Stimulated activated CD4-positive, alpha-beta T cell treated with anti-CD3 and anti-CD28 coated beads, Interleukin-4, amount 100 ng/mL, for 1 hour (primary cell): Measurements from ENCODE around the gene VPS18.
A peak's percentile ranks its signal among the peaks of the same experiment; 100 is the strongest.

Source experiments
- DNase-seq: peaks from one replicate; pipeline ENCODE4 v3.0.0-alpha.2; 2020

The VPS18 gene

DNA sequence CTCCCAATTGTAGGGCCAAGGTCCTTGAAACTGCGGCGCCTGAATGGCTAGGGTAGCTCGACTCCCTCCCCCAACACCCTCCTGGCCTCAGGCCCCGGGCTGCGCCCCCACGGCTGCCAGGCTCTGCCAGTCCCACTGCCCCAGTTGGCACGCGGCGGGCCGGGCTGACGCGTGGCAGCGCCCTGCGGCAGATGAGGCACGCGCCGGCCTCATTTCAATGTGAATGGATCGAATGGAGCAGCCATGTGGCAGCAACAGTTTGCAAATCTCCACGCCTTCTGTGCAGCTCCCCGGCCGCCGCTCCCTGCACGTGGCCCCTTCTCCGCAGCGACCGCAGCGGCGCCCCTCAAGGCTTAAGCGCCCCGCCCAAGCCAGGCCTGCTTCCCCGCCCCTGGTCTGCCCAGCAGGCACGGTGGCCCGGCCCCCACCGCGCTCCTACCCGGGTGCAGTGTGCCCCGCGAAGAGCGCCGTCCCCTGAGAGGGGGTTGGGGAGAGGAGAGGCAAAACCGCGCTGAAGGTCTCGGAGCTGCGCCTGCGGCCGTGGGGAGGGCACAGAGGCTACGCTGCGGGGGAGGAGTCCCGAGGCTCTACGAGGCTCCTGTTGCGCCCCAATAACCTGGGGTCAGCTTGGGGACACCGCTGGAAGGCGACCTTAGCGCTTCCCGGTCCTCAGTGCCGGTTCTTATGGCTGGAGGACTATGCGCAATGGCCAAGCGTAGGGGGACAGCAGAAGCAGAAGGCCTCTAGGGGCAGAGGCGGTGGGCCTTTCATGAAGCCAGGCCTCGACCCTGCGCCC is 31.8 kb downstream of the VPS18 start:
- peak; percentile 23 for DNase-seq

GRCh38 chr15:40926659-40927494 is 32.6 kb downstream of the VPS18 start:
- no peak for DNase-seq

DNA sequence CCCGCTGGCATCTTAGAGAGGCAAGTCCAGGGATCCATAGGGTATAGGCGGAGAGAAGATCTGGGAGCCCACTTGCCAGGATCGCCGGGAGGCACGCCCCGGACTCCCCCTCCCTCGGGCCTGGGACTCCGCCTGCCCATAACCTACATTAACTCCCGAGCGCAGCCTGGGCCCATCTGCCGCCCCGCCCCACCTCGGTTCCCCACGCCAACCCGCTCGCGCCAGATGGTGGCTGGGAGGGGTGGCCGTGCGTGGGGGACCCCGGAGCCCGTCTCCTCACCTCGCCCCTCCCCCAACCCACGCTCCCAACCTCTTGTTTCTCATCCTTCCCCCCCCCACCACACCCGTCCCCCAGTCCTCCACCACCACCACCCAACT is 33.2 kb downstream of the VPS18 start:
- no peak for DNase-seq

GRCh38 chr15:40927873-40928806 is 33.9 kb downstream of the VPS18 start:
- no peak for DNase-seq

- DNase-seq: peak; percentile 41
These were observed 34.8 kb downstream of the VPS18 start, which contains the start of gene DLL4 for GRCh38 chr15:40928821-40929659. Gene DLL4 (plus strand): TSS chr15:40929340. CDS start chr15:40929669, 329 bp downstream.

GRCh38 chr15:40929660-40930429 is 35.6 kb downstream of the VPS18 start:
- DNase-seq: no peak

DNA sequence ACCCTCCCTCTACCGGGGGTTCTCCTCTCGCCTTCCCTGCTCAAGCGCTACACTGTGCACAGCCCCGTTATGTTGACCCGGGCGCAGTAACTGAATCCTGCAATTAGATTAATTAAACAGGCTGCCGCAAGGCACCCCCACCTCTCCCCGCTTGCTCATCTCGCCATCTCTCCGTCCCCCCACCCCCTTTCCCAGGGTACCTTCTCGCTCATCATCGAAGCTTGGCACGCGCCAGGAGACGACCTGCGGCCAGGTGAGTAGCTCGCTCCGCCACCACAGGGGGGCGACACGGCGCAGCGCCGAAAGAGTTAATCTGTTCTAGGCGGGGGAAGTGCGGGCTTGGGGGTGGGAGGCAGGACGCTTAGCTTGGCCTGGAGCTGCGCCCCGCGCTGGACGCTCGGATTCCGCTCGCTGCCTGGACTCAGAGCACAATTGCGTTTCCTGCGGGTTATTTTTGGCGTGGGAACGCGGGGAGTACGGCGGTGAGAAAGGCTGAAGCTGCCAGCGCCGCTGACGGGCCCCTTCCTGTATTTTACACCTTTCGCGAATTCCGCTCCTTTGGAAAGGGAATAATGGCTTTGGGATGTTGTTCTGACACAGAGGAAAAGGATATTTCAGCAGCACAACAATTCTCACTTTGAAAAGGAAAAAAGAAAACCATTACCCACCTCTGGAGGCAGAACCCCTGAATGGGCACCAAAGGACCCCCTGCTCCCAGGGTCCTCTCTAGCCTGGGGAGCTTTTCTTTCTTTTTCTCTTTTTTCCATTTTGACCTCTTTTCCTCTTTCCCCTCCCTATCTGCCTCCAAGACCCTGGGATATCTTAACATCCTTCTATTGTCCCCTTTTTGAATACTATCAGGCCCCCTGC is 36.4 kb downstream of the VPS18 start:
- DNase-seq: peak; percentile 60

DNA sequence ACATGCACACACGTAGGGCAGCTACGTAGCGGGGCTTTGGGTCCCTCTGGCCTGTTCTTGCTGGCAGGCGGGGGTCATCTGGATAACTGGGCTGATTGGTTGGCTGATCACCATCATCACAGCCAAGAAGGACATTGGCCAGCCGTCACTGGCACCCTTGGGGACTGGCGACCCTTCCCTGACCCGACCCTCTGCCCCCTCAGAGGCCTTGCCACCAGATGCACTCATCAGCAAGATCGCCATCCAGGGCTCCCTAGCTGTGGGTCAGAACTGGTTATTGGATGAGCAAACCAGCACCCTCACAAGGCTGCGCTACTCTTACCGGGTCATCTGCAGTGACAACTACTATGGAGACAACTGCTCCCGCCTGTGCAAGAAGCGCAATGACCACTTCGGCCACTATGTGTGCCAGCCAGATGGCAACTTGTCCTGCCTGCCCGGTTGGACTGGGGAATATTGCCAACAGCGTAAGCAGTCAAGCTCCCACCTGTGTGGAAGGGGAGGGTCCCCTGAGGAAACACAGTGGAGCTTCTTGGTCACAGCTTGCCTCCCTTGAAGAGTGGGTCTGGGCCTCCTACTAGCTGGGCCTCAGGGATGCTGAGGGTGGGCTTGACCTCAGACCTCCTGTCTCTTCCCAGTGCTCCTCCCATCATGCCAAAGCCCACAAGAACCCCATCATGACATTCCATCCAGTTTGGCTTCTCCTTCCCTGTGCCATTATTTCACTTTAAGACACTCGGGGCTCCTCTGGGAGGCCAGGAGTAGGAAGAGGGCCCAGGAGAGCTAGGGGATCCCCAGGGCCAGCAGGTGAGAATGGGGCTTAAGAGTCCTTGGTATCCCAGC is 37.3 kb downstream of the VPS18 start:
- DNase-seq: no peak

- DNase-seq: no peak
These were observed 37.9 kb downstream of the VPS18 start for GRCh38 chr15:40932156-40932555.

DNA sequence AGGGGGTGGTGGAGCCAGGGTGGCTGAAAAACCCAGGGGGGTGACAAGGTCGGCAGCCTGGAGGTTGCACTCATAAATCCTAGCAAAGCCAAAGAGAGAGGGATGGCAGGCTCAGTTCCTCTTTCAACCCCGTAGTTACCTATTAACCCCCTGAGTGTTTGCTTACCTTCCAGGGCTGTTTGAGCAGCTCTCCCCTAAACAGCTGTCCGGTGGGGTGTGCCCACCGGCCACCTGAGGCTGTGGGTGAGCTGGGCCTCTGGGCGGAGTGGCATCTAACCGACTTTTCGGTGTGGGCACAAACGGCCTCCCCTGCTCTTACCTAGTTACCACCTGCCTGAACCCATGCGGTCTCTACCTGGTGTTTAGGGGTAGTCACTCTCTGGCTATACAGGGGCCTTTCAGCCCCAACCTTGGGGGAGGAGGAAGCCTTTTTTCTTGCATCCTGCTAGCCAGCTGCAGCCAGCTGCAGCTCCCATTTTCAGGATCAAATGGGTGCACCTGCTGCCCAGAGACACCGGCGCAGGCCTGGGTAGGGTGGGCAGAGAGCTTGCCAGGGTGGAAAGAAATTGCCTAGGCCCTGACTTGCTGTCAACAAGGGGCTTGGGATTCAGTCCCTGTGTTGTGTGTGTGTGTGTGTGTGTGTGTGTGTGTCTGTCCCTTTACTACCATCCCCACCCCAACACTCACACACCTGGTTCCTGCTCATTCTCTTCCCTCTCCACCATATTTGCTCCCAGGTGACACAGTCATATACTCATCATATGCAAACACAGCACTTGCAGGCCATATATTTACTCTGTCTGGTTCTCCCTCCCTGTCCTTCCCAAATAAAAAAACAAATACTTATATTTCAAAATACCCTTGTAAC is 38.6 kb downstream of the VPS18 start:
- DNase-seq: no peak

GRCh38 chr15:40933517-40933902 is 39.3 kb downstream of the VPS18 start:
- DNase-seq: no peak

DNA sequence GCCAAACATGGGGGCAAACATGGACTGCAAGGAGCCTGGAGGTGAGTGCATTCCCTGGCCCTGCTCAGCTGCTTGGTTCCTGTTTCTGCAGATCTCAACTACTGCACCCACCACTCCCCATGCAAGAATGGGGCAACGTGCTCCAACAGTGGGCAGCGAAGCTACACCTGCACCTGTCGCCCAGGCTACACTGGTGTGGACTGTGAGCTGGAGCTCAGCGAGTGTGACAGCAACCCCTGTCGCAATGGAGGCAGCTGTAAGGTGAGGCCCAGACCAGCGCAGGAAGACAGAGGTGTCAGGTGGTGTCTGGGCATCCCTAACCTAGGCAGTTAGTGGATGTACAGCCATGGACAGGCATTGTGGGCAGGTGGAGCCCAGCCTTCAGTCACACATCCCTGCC is 40.2 kb downstream of the VPS18 start:
- no peak for DNase-seq

DNA sequence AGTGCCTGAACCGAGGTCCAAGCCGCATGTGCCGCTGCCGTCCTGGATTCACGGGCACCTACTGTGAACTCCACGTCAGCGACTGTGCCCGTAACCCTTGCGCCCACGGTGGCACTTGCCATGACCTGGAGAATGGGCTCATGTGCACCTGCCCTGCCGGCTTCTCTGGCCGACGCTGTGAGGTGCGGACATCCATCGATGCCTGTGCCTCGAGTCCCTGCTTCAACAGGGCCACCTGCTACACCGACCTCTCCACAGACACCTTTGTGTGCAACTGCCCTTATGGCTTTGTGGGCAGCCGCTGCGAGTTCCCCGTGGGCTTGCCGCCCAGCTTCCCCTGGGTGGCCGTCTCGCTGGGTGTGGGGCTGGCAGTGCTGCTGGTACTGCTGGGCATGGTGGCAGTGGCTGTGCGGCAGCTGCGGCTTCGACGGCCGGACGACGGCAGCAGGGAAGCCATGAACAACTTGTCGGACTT is 42.0 kb downstream of the VPS18 start:
- DNase-seq: no peak

GRCh38 chr15:40936709-40937666 is 42.7 kb downstream of the VPS18 start:
- no peak for DNase-seq

GRCh38 chr15:40937762-40938535 is 43.7 kb downstream of the VPS18 start:
- DNase-seq: no peak

- no peak for DNase-seq
These were observed 44.3 kb downstream of the VPS18 start for GRCh38 chr15:40938536-40938870.
